ENCODE measurements around the gene OR5P2.

Gene OR5P2

DNA sequence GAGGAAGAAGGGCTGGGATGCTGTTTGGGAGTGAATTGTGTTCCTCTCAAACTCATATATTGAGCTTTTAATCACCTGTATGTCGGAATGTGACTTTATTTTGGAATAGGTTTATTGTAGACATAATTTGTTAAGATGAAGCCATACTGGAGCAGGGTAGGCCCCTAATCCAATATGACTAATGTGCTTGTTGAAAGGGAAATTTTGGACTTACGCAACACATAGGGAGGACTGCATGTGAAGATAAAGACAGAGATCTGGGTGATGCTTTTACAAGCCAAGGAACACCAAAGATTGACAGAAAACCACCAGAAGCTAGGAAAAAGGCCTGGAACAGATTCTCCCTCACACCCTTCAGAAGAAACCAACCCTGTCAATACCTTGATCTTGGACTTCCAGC is 47.3 kb downstream of the OR5P2 start:
- no peak for TF ChIP-seq CSDC2 (CRISPR knock-in tag; IDR thresholded peaks at IDR 0.05)
- TF ChIP-seq ZNF8 (CRISPR knock-in tag; IDR thresholded peaks at IDR 0.05): no peak
- TF ChIP-seq ZFP3 (CRISPR knock-in tag; IDR thresholded peaks at IDR 0.05): no peak
- no peak for ATAC-seq

All from SK-N-SH treated with all-trans-retinoic acid at 6 μM for 48 hours (cell line).